EL (cell line): ENCODE data around the gene CELF5.
"Not testable (repeated sequence)": the region's sequence is repeated elsewhere in the genome, so short reads cannot be mapped to it uniquely, and the experiment has no call there.

Experiments
- DNase-seq: peaks from one replicate; pipeline ENCODE4 v3.0.0-alpha.2; 2016

The CELF5 gene

GRCh38 chr19:3190921-3191805, 33.3 kb upstream of the CELF5 start:
- no peak for DNase-seq

- not testable (repeated sequence) for DNase-seq
These were observed 32.7 kb upstream of the CELF5 start for GRCh38 chr19:3191806-3192104.

- DNase-seq = no peak
These were observed 32.2 kb upstream of the CELF5 start for GRCh38 chr19:3192228-3192635.

GRCh38 chr19:3192684-3193083, 31.8 kb upstream of the CELF5 start:
- no peak for DNase-seq

GRCh38 chr19:3193256-3194105, 31.0 kb upstream of the CELF5 start:
- DNase-seq = no peak

- no peak for DNase-seq
These were observed 30.1 kb upstream of the CELF5 start for GRCh38 chr19:3194106-3195087.

- DNase-seq = no peak
These were observed 28.2 kb upstream of the CELF5 start for GRCh38 chr19:3196064-3196932.

GRCh38 chr19:3196933-3197205, 27.6 kb upstream of the CELF5 start:
- no peak for DNase-seq

GRCh38 chr19:3198901-3199700, 25.4 kb upstream of the CELF5 start:
- no peak for DNase-seq

GRCh38 chr19:3201072-3201700, 23.3 kb upstream of the CELF5 start:
- no peak for DNase-seq

GRCh38 chr19:3201911-3202310, 22.6 kb upstream of the CELF5 start:
- DNase-seq = no peak

- no peak for DNase-seq
These were observed 22.1 kb upstream of the CELF5 start for GRCh38 chr19:3202346-3202745.

GRCh38 chr19:3202895-3203294, 21.6 kb upstream of the CELF5 start:
- not testable (repeated sequence) for DNase-seq

- no peak for DNase-seq
These were observed 20.4 kb upstream of the CELF5 start for GRCh38 chr19:3203805-3204645.

GRCh38 chr19:3204646-3205275, 19.7 kb upstream of the CELF5 start:
- no peak for DNase-seq

- DNase-seq = no peak
These were observed 18.1 kb upstream of the CELF5 start for GRCh38 chr19:3206216-3206953.

- DNase-seq = no peak
These were observed 16.8 kb upstream of the CELF5 start for GRCh38 chr19:3207461-3208242.
